CD4-positive, alpha-beta T cell treated with Interleukin-2 at 100 ng/mL for 4 hours (primary cell): ENCODE data around the gene TSHZ2.

Experiments
- DNase-seq: peaks from one replicate; pipeline ENCODE4 v3.0.0-alpha.2; 2020; ENCODE audit warnings: low spot score

TSHZ2 gene

DNA sequence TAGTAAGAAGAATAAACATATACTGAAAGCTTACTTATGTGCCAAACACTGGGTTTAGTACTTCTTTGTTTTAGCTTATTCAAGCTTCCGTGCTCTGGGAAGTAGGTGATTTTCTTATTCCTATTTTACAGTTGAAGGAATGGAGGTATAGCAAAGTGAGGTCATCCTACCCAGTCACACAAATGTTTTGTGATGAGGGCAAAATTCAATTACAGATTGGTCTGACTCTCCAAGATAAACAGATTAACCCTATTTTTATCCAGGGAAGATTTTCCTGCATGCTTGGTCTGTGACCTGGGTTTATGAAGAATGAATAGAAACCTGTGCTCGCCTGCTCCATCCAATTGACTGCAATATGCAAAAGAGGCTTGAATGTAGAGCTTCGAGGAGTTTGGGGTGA is 311.4 kb downstream of the TSHZ2 start:
- no peak for DNase-seq

DNA sequence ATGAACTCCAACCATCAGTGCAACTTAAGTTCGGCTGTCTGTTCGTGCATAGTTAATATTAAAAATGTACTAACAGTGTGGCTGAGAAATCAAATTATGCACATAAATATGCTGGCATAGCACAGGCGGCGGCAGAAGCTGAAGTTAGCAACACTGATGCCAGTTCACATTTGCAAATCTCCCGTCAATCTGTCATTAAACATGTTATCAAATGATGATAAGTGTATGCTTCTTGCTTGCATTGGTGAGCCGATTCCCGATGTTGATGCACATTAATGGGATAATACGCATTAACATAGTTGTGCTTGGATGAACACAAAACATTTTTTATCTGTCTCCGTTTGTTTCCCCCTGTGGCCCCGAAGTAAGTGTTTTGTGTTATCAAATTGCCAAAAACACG is 312.1 kb downstream of the TSHZ2 start:
- DNase-seq = no peak

DNA sequence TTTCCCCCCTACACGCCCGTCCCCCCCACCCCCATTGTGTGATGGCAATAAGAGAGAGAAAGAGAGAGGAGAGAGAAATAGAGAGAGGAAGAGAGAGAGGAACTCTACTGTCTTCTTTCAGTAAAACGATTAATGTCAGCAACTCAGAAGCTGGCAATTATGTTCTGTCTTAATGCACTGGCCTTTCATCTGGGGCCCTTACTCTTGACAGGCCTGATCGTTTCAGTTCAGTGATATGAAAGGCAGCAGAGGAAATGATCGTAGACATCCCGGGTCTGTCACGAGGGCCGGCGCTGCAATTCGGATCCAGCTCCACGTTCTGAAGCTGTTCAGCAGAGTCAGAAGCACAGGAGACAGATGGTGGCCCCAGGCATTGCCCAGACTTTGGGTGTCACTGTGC is 312.5 kb downstream of the TSHZ2 start:
- DNase-seq = no peak

DNA sequence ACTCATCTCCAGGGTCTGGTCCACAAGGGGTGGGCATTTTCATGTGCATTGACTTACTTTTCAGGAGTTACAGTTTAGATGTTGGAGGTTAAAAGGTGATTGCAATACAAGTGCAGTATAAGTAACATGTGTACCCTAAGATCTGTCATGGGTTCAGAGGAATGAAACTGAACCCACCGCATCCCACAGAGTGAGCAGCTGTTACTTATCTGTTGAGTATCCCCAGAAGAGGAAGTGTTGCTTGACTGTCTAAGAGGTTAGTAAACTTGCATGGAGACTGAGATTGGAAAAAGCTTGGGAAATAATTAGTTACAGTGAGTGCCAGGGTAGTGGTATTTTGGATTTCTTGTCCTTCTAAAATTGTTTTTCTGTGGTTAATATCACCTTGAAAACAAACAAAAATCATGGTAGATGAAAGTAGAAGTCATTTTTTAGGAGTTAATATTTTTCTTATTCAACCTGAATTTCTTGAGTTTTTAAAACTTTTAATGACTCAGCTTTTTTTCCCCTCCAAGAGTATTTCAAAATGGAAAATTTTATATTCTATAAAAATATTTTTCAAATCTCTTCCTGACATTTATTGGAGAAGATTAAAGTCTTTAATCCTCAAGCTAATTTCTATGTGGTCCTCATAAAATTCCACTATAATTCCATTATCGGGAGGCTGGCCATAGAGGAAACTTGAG is 315.3 kb downstream of the TSHZ2 start:
- DNase-seq = no peak

DNA sequence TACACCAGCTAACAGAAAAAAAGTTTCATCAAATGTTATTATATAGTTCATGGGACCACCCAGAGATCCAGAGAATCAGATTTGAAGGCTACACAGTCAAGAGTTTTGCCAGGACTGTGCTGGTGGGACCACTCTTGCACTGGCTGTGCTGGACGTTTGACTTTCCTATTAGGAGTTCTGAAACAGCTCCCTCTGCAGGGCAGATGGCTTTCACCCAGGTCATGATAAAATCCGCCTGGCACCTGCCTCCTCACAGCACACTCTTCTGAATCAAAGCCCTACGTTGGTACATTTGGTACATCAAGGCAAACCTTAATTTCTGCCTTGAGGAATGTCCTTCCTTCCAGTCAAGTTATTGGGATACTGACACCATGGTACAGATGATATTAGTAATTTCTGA is 319.4 kb downstream of the TSHZ2 start:
- DNase-seq = no peak

DNA sequence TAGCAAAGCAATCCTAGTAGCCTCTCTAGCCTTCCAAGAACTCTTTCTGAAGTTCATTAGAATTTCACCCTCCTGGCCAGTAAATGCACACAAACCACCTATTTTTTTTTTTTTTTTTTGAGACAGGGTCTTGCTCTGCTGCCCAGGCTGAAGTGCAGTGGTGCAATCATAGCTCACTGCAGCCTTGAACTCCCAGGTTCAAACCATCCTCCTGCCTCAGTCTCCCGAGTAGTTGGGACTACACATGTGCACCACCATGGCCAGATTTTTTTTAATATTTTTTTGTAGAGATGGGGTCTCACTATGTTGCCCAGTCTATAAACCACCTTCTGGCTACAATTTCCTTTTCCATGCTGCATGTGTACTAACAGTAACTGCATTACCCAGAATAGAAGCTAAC is 320.2 kb downstream of the TSHZ2 start:
- no peak for DNase-seq

DNA sequence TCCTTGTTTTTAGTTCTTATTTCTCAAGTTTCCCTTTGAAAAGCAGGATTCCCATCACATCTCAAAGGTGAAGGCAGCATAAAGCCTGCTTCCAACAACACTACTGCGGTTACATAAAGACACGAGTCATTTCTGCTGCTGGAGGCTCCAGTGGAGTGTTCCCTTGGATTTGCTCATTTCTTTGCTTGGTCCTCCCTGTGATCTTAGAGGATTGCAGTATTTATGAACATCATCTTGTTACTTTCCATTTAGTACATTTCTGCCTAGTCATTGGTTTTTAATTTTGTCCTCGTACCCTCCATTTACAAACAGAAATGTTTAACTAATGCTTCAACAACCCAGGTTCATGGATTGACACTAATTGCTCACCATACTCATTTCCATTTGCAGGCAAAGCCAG is 322.6 kb downstream of the TSHZ2 start:
- DNase-seq = no peak

DNA sequence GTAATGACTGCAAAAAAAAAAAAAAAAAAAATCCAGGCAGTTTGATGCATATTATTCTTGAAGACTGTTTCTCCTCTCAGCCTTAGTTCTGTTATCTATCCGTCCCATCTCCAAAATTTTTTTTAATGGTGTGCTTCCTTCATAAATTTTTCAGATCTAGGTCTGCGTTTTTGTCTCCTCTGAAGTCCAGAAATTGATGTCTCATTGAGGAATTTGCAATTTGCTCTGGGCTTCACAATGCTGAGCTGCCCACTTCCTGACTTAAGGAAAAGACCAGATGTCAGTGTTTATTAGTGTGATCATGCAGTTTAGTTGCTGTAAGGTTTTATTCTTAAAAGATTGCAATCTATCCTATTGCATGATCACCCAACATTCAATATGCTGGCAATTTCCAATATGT is 323.9 kb downstream of the TSHZ2 start:
- no peak for DNase-seq

DNA sequence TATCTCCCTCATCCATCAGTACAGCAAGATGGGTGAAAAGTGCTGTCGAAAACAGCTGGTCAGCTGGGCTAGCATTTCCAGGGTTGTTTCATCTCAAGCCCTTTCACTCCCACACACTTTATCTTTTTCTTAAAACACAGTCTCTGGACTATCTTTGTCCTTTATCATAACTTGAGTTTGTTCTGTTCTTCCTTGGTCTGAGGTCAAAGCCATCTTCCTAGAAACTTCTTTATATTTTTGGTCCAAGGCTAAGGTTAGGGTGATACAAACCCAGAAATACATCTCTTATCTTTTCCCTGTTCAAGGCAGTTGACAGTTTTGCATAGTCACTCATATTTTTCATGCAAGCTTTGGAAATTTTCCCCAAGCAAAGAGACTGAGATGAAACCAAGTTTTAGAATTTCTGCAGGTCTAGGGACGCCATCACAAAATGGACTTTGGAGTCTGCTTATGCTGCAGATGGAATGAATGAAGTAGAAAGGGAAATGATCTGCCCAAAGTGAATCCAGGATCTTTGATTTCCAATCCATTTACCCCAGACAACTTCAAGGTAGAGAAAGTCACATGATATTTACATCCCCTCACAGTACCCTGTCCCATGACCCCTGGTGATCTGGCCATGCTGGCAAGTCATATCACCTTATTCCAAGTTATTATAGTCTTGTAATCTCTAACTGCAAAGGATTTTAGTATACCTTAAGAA is 324.4 kb downstream of the TSHZ2 start:
- DNase-seq = no peak

DNA sequence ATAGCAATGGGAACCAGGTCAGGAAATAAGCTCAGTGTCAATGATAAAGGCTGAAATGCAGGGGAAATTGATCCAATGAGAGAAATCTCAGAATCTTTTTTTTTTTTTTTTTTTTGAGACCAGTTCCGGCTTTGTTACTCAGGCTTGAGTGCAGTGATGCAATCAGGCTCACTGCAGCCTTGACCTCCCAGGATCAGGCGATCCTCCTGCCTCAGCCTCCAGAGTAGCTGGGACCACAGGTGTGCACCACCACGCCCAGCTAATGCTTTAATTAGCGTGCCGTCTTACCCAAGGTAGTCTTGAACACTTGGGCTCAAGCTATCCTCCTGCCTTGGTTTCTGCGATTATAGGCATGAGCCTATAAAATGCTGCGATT is 325.0 kb downstream of the TSHZ2 start:
- no peak for DNase-seq

DNA sequence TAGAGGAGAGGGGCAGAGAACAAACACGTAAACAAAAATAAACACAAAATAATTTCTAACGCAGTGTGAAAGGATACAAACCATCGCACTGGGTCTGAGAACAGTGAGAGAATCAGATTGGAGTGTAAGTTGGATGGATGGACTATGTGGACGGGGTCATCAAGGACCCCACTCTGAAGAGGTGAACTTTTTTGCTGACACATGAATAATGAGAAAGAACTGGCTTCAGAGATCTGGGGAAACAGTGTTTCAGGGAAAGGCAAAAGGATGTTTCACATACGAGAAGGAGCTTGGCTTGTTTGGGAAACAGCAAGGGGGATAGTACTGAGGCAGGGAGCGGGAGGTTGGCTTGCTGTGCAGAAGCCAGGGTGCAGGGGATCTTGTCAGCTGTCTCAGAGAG is 326.1 kb downstream of the TSHZ2 start:
- DNase-seq = no peak

DNA sequence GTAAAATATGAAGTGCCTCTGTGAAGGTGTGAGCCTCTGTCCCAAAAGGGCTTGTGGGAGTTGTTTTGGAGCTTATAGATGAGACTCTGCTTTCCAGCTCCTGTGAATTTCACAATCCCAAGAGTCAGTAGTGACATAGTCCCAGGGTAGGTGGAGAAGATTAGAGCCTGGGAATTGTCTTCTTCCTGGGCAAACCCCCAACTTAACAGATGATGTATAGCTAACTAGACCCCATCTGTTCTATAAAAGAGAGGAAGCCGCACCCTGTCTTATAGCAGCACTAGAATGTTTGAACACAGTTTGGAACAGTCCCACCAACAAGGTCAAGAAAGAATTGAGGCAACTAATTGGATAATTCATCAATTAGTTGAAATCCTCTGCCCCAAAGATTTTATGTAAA is 326.8 kb downstream of the TSHZ2 start:
- DNase-seq = no peak

DNA sequence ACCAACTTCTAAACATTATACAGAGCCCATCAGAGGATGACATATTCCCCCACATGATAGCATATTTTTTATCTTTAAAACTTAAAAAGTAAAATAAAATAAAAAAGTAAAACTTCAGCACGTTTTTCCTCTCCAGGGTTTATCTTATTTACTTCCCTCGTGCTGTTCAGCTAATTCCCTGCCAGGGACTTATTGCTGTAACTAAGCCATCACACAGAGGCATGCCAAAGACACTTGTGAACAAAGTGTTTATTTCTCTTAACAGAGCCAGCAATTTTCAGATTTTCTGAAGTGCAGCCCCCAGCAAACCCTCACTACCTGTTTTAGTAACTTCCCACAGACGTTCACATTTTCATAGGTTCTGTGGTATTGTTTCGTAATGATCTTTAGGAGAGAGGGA is 327.7 kb downstream of the TSHZ2 start:
- DNase-seq = no peak

DNA sequence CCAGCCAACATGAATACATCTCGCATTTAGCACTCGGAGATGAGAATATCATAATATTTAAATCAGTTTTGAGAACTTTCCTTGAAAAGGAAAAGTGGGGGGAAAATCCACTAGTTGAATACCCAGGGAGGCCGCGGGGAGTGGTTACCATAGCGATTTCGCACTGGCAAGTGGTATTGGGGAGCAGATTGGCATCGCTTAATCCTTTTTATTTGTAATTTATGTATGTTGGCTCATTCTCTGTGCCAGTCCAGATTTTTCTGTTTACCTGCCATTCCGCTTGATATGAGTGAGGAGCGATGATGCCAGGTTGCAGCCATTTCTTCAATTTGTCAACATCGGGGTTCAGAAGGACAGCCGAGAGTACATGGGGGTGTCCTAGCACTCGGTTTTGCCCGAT is 329.7 kb downstream of the TSHZ2 start:
- no peak for DNase-seq

DNA sequence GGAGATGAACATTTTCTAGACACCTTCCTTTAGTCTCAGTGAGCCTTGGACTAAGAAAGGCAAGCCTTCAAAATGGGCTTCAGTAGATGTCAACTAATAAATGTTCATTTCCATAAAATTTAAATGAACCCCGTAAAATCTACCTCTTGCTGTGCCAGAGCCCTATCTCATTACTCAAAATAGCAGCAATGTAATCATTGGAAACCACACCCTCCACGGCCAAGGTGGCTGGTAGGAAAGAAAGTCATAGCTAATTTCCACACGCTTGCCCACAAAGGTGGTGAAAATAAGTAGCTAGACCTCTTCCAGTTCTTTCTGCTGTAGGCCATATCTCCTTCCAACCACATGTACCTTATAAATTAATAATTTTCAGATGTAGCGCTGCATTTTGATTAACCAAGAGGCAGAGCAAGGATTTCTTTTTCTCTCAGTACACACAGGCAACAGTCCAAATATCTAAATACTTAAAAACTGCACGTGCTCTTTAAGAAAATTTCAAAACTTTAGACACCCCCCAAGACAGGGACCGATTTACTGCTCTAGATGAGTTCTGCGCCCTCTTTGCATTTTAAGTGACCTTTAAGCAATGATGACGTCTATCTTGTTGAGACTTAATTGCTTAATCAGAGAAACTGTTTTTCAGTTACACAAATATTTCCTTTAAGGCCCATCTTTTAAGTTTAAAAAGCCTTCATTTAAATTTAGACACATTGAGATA is 330.7 kb downstream of the TSHZ2 start:
- DNase-seq = no peak

DNA sequence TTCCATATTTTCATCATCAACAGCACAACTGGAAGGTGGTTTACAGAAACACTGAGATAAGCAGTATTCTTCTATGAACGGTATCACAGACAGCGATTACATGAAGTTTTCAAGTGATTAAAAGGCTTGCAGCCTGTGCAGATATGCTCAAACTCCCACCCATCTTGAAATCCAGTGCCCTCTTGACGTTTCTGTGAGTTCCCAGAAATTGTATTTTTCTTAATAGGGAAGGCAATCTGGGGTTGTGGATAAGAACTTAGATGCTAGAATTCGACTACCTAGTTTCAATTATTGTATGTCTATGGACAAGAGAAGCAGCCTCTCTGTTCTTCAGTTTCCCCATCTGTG is 331.2 kb downstream of the TSHZ2 start:
- DNase-seq = no peak

DNA sequence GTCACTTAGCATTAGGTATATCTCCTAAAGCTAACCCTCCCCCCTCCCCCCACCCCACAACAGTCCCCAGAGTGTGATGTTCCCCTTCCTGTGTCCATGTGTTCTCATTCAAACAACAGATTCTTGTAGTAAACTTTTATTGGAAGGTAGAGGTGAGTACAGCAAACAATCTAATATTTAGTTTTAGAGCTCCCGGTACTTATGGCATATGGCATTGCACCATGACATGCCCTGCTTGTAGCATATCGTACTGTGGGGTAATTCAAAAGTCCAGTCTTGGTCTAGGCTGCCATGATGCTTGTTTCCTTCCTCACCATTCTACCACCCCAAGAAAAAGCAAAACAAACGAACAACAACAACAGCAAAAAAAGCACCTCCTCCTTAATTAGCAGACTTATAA is 332.0 kb downstream of the TSHZ2 start:
- DNase-seq = no peak

DNA sequence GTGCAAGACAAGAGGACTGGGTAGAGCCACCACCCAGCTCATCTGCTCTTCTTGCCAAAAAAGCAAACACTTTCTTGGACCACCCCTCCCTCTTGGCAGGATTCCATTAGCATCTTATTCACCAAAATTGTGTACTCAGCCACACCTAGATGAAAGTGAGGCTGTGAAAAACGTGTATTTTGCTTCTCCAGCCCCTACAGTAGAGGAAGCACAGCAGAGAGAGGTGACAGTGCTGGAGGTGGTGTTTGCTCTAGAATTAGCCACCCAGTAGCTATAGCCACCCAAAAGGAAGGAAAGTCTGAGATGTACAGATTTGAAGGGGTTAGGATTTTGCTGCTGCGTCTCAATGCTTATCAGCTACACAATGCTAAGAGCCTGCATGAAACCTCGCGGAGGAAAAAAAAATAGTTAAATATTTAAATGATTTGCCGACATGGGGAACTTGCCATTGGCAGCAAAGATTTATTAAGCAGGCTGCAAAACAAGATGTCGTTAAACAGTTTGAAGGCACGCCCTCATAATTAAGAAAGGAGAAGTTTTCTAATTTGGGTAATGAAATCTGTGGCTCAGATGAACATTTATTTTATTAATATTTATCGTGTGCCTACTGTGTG is 334.1 kb downstream of the TSHZ2 start:
- DNase-seq = no peak

DNA sequence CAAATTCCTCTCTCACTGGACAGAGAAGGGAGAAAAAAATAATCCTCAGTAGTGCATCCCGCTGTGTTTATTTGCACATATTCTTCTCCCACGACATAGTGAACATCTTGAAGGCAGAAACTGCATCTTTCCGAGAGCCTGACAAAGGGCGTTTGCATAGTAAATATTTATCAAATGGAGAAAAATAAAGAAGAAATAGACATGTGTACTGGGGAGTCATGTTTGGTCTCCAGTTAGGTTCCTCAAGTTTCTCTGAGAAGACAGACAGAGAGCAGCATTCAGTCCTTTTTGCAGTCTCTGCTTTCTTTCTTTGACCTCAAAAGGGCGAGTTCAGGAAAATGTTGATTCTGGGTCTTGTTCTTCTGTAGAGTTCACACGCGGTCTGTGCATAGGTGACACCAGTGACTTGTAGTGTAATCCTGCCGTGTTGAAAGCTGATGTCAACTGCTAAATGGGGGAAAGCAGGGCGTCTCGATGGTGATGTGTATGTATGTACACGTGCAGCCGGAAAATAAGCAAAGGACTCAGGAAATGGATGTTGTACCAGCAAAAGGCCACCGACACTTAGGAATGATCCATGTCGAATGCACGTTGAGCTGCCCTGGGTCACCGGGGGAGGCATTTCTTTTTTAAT is 335.9 kb downstream of the TSHZ2 start:
- no peak for DNase-seq

DNA sequence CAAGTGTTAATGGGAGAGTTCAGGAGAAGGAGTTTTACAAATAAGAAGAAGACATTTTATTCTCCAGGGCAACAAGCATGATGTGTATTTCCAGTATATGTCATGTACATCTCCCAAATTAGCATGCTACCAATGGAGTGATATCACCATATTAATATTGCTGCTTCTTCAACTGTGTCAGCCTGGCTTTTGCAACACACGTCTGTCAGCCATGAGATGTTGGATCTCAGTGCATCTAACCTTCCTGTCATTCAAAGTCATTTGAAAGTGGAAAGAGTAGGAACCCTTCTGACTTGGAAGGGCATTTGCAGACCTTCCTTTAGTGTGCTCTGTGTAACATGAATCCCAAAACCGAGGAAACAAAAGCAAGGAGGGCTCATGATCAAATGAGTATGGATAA is 337.4 kb downstream of the TSHZ2 start:
- no peak for DNase-seq

DNA sequence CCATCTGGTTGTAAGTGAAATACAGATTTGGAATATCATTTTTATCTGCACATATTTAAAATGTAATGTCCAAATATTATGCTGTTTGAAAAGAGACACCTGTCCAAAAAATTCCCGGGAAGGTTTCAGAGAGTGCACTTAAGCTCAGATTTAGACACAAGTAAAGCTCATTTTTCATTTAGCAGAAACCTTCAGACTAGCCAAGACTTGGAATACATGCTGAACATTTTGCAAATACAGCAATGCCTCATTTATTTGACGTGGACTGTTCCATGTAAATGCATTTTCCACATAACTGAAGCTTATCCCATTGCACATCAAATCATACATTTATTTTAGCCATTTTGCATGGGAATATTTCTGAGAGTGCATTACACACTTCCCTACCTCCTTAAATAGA is 340.8 kb downstream of the TSHZ2 start:
- DNase-seq = no peak

DNA sequence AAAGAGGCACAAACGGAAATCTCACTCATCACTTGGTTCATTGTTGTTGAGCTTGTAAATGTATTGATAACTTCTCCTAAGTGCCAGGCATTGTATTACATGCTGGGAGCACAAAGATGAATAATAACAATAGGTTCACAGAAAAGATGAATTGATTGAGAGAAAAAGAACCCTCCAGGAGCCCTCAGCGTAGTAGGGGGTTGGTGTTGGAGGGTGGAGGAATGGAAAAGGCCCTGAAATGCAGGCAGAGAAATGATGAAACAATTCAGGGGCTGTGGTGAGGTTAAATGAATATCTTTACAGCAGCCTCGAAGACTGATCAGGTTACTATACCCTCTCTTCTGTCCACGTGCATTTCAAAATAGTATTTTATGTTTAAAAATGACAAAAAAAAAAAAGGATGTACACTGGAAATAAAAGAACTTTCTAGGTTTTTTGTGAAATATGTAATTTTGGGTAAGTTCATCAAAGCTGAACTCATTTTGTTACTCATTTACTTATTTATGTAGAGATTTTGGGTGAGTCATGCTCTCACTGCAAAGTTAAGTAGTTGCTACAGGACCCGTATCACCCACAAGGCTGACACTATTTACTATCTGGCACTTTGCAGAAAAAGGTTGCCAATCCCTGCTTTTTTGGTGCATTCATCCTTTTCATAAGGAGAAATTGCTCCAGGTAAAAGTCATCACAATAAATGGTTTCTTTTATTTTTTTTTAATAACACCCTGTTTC is 344.2 kb downstream of the TSHZ2 start:
- no peak for DNase-seq
